HG03439 (cell line): Measurements from ENCODE around the gene ACHE.

Source experiments
- ATAC-seq: cut with Tn5 transposase; IDR thresholded peaks from one replicate; pipeline ENCODE4 v1.9.1; 2021; ENCODE audit warnings: mild to moderate bottlenecking, moderate library complexity; ENCODE audit not compliant: unreplicated experiment

Gene ACHE

DNA sequence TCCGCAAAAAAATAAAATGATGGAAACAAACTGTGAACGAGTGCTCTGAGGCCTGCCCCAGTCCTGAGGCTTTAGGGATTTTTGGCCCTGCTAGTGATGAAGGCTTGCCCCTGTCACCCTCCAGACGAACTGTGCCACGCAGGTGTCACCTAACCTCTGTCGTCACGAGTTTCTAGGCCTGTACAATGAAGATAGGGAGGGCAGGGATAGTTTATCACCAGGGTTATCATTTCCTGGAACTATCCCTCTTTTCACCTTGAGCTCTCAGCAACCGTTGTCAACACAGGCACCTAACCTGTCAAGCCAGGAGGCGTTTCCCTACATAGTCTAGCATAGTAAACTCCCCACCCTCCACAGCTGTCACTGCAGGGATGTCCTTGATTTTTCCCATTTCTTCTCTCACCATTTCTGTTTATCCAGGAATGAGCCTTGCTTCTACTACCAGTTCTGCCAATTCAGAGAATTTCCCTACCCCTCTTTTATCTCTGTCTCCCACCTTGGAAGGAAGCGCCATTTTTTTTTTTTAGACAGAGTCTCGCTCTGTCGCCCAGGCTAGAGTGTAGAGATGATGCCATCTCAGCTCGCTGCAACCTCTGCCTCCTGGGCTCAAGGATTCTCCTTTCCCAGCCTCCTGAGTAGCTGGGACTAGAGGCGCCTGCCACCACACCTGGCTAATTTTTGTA is 2.2 kb upstream of the ACHE start:
- ATAC-seq = no peak

- no peak for ATAC-seq
These were observed 1.3 kb upstream of the ACHE start for GRCh38 chr7:100896732-100897608.

GRCh38 chr7:100895956-100896731 is 456 bp upstream of the ACHE start:
- no peak for ATAC-seq

GRCh38 chr7:100894860-100895700 is 608 bp downstream of the ACHE start:
- ATAC-seq = no peak

- ATAC-seq = no peak
These were observed 1.6 kb downstream of the ACHE start for GRCh38 chr7:100893910-100894721.

GRCh38 chr7:100893318-100893895 is 2.3 kb downstream of the ACHE start:
- ATAC-seq = no peak

GRCh38 chr7:100892364-100893317 is 3.0 kb downstream of the ACHE start:
- no peak for ATAC-seq

- ATAC-seq = no peak
These were observed 4.0 kb downstream of the ACHE start for GRCh38 chr7:100891568-100892247.

GRCh38 chr7:100890653-100891567 is 4.8 kb downstream of the ACHE start:
- ATAC-seq = no peak

DNA sequence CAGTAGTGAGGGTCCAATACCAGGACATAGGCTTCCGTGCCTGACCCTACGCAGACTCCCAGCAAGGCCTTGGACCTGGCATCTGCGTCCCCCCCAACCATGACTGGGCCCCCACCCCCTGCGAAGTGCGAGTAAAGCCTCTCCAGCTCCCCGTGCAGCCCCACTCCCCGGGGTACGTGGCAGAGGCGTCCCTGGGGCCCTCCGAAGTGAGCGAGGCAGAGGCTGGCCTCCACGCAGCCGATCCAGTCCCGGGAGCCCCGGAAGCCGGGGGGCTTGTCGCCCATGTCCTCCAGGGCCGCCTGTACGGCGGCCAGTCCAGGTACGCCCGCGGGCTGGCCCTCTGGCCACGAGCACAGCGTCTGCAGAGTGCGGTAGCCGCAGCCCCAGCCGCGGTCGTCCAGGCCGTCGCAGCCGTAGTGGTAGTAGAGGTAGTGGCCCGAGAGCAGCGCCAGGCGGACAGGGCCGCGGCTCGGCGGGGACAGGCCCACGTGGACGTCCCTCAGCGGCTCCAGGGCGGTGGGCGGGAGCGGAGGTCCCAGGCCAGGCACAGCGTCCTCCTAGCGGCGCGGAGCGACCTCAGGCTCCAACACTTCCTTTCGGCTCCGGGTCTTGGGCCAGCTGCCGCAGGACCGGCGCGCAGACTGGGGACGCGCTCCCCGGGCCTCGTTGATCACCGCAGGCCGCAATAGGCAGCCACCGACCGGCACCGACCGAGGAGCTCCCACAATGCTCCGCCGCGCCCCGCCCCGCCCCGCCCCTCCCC is 6.5 kb downstream of the ACHE start, which contains the start of gene UFSP1:
Gene UFSP1, minus strand, starts transcription at position 728 of the 763 bp plus-strand sequence. Its CDS starts 444 bp downstream, at position 284.
- peak; percentile 50 for ATAC-seq

GRCh38 chr7:100888291-100888987 is 7.2 kb downstream of the ACHE start:
- ATAC-seq = no peak

DNA sequence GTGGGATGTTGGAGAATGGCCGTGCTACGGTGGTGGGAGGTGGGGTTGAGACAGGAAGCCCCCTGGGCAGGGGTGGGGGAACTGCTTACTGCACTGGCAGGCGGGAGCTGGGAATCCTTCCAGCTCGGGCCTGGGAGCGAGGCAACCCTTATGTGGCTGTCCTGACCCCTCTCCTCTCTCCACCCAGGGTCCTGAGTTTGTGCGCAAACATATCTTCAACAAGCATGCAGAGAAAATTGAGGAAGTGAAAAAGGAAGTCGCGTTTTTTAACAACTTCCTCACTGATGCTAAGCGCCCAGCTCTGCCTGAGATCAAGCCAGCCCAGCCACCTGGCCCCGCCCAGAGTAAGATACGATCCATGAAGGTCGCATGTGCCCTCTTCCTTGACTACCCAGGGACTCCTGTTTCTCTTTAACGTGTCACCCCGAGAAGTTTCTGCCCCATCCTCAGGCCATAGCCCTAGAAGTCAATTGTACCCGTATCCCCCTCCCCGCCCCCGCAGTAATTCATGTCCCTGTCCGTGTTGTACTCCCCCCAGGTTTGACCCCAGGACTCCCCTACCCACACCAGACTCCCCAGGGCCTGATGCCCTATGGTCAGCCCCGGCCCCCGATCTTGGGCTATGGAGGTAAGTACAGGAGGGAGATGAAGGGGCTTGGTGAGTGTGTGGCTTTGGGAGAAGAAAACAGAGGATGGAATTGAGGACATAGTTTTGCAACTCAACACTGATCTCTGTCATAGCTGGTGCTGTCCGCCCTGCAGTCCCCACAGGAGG is 8.0 kb downstream of the ACHE start:
- peak; percentile 36 for ATAC-seq

DNA sequence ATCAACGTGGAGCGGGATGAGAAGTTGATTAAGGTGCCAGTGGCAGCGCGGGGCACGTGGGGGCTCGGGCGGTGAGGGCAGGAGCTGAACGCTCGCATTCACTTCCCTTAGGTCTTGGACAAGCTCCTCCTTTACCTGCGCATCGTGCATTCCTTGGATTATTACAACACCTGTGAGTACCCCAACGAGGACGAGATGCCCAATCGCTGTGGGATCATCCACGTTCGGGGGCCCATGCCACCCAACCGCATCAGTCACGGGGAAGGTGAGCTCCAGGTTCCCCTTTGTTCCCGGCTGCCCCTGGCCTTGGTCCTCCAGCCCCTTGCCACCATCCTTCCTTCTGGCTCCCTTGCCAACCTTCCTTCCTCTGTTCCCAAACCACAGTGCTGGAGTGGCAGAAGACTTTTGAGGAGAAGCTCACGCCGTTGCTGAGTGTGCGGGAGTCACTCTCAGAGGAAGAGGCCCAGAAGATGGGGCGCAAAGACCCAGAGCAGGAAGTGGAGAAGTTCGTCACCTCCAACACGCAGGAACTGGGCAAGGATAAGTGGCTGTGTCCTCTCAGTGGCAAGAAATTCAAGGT is 8.7 kb downstream of the ACHE start:
- ATAC-seq = no peak
